ENCODE measurements around the gene DHCR24.
"Not testable (repeated sequence)": the region's sequence is repeated elsewhere in the genome, so short reads cannot be mapped to it uniquely, and the experiment has no call there.

Gene DHCR24

GRCh38 chr1:54922040-54922761, 35.2 kb upstream of the DHCR24 start:
- TF ChIP-seq, protein P1, sequence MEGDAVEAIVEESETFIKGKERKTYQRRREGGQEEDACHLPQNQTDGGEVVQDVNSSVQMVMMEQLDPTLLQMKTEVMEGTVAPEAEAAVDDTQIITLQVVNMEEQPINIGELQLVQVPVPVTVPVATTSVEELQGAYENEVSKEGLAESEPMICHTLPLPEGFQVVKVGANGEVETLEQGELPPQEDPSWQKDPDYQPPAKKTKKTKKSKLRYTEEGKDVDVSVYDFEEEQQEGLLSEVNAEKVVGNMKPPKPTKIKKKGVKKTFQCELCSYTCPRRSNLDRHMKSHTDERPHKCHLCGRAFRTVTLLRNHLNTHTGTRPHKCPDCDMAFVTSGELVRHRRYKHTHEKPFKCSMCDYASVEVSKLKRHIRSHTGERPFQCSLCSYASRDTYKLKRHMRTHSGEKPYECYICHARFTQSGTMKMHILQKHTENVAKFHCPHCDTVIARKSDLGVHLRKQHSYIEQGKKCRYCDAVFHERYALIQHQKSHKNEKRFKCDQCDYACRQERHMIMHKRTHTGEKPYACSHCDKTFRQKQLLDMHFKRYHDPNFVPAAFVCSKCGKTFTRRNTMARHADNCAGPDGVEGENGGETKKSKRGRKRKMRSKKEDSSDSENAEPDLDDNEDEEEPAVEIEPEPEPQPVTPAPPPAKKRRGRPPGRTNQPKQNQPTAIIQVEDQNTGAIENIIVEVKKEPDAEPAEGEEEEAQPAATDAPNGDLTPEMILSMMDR (IDR thresholded peaks at IDR 0.05), result no peak
- no peaks in the 10 kb centered on the region for H3K27me3 ChIP-seq (ENCODE audit: control insufficient read depth, insufficient read depth, low read length)
- H3K4me2 ChIP-seq (ENCODE audit: low read length), result no peak overlapping the region
- H2AFZ ChIP-seq, result no peak overlapping the region
- no peak overlapping the region for H3K27ac ChIP-seq
- peaks cover 6% of the 10 kb centered on the region for H3K4me1 ChIP-seq
- no peaks in the 10 kb centered on the region for H3K36me3 ChIP-seq (ENCODE audit: control insufficient read depth, insufficient read depth, low read length)
- no peak overlapping the region for H3K9ac ChIP-seq
- H3K4me3 ChIP-seq (ENCODE audit: low read depth, low read length), result no peak overlapping the region
- no peaks in the 10 kb centered on the region for H3K9me3 ChIP-seq (ENCODE audit: control insufficient read depth, low read length)
- no peaks in the 10 kb centered on the region for H3K79me2 ChIP-seq

GRCh38 chr1:54919367-54920359, 32.7 kb upstream of the DHCR24 start:
- no peaks in the 10 kb centered on the region for H3K79me2 ChIP-seq
- no peak overlapping the region for H3K27ac ChIP-seq
- H3K36me3 ChIP-seq (ENCODE audit: control insufficient read depth, insufficient read depth, low read length), result no peaks in the 10 kb centered on the region
- H3K4me2 ChIP-seq (ENCODE audit: low read length), result no peak overlapping the region
- H3K4me1 ChIP-seq, result peaks cover 3% of the 10 kb centered on the region
- H2AFZ ChIP-seq, result no peak overlapping the region
- no peaks in the 10 kb centered on the region for H3K9me3 ChIP-seq (ENCODE audit: control insufficient read depth, low read length)
- no peak overlapping the region for H3K9ac ChIP-seq
- no peak overlapping the region for H3K4me3 ChIP-seq (ENCODE audit: low read depth, low read length)
- TF ChIP-seq, protein P1 (IDR thresholded peaks at IDR 0.05), result no peak
- H3K27me3 ChIP-seq (ENCODE audit: control insufficient read depth, insufficient read depth, low read length), result no peaks in the 10 kb centered on the region

DNA sequence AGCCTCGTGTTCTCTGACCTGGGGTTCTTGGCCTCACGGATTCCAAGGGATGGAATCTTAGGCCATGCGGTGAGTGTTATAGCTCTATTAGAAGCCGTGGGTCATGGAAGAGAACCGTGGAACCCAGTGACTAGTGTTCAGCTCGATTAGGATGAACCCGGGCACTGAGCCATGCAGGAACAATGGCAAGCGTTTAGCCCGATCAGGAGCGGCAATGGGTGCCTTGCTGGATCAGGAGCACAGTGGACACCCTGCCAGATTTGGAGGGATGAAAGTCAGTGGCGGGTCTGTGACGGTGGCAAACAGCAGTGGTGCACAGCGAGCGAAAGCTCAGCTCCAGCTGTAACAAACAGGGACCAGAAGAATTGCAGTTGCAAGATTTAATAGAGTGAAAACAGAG, 24.1 kb upstream of the DHCR24 start:
- H3K4me3 ChIP-seq (ENCODE audit: low read depth, low read length); H2AFZ ChIP-seq; H3K4me2 ChIP-seq (ENCODE audit: low read length); H3K9ac ChIP-seq; H3K9me3 ChIP-seq (ENCODE audit: control insufficient read depth, low read length); H3K27me3 ChIP-seq (ENCODE audit: control insufficient read depth, insufficient read depth, low read length); H3K27ac ChIP-seq; H3K36me3 ChIP-seq (ENCODE audit: control insufficient read depth, insufficient read depth, low read length); H3K4me1 ChIP-seq; H3K79me2 ChIP-seq: not testable (repeated sequence)

- H2AFZ ChIP-seq, result no peak overlapping the region
- TF ChIP-seq, protein P1 (IDR thresholded peaks at IDR 0.05), result no peak
- no peaks in the 10 kb centered on the region for H3K9me3 ChIP-seq (ENCODE audit: control insufficient read depth, low read length)
- no peak overlapping the region for H3K4me2 ChIP-seq (ENCODE audit: low read length)
- H3K36me3 ChIP-seq (ENCODE audit: control insufficient read depth, insufficient read depth, low read length), result no peaks in the 10 kb centered on the region
- no peak overlapping the region for H3K27ac ChIP-seq
- H3K4me3 ChIP-seq (ENCODE audit: low read depth, low read length), result no peak overlapping the region
- H3K9ac ChIP-seq, result no peak overlapping the region
- H3K4me1 ChIP-seq, result peaks cover 2% of the 10 kb centered on the region
- H3K79me2 ChIP-seq, result no peaks in the 10 kb centered on the region
- no peaks in the 10 kb centered on the region for H3K27me3 ChIP-seq (ENCODE audit: control insufficient read depth, insufficient read depth, low read length)
These were observed 19.6 kb upstream of the DHCR24 start for GRCh38 chr1:54906586-54906985.

- no peak overlapping the region for H2AFZ ChIP-seq
- no peaks in the 10 kb centered on the region for H3K27me3 ChIP-seq (ENCODE audit: control insufficient read depth, insufficient read depth, low read length)
- TF ChIP-seq, protein P1 (IDR thresholded peaks at IDR 0.05), result no peak
- no peaks in the 10 kb centered on the region for H3K36me3 ChIP-seq (ENCODE audit: control insufficient read depth, insufficient read depth, low read length)
- no peaks in the 10 kb centered on the region for H3K79me2 ChIP-seq
- H3K27ac ChIP-seq, result peak overlapping the region; percentile 57
- no peak overlapping the region for H3K4me2 ChIP-seq (ENCODE audit: low read length)
- H3K9me3 ChIP-seq (ENCODE audit: control insufficient read depth, low read length), result no peaks in the 10 kb centered on the region
- no peak overlapping the region for H3K4me3 ChIP-seq (ENCODE audit: low read depth, low read length)
- peaks cover 2% of the 10 kb centered on the region for H3K4me1 ChIP-seq
- no peak overlapping the region for H3K9ac ChIP-seq
These were observed 17.6 kb upstream of the DHCR24 start for GRCh38 chr1:54904476-54905048.
